ENCODE data around the gene ELMO3.

The ELMO3 gene

GRCh38 chr16:67199808-67200198 is 872 bp downstream of the ELMO3 start:
- no peak for DNase-seq

- no peak for DNase-seq
These were observed 1.6 kb downstream of the ELMO3 start for GRCh38 chr16:67200491-67200890.

- DNase-seq = no peak
These were observed 2.7 kb downstream of the ELMO3 start for GRCh38 chr16:67201411-67202345.

- no peak for DNase-seq
These were observed 3.5 kb downstream of the ELMO3 start for GRCh38 chr16:67202426-67202825.

GRCh38 chr16:67202956-67203493 is 4.1 kb downstream of the ELMO3 start:
- no peak for DNase-seq

GRCh38 chr16:67204076-67204475 is 5.1 kb downstream of the ELMO3 start:
- no peak for DNase-seq

GRCh38 chr16:67206129-67206837 is 7.4 kb downstream of the ELMO3 start:
- no peak for DNase-seq

GRCh38 chr16:67206838-67207248 is 7.9 kb downstream of the ELMO3 start:
- no peak for DNase-seq

GRCh38 chr16:67207249-67208091 is 8.5 kb downstream of the ELMO3 start:
- no peak for DNase-seq

GRCh38 chr16:67208154-67208896 is 9.4 kb downstream of the ELMO3 start:
- DNase-seq = no peak

- no peak for DNase-seq
These were observed 10.6 kb downstream of the ELMO3 start for GRCh38 chr16:67209565-67209964.

GRCh38 chr16:67210069-67210937 is 11.4 kb downstream of the ELMO3 start:
- no peak for DNase-seq

GRCh38 chr16:67211674-67212073 is 12.7 kb downstream of the ELMO3 start:
- DNase-seq = no peak

GRCh38 chr16:67212766-67213165 is 13.8 kb downstream of the ELMO3 start:
- no peak for DNase-seq

GRCh38 chr16:67213197-67214019 is 14.5 kb downstream of the ELMO3 start:
- no peak for DNase-seq

- no peak for DNase-seq
These were observed 16.8 kb downstream of the ELMO3 start for GRCh38 chr16:67215706-67216105.

- DNase-seq = no peak
These were observed 17.9 kb downstream of the ELMO3 start for GRCh38 chr16:67216612-67217490.

GRCh38 chr16:67223992-67224391 is 25.1 kb downstream of the ELMO3 start:
- no peak for DNase-seq

GRCh38 chr16:67226295-67226803 is 27.4 kb downstream of the ELMO3 start:
- DNase-seq = no peak

Measured in NCI-H1694 (cell line).